Smooth muscle cell (in vitro differentiated cells): ENCODE data around the gene MTCL1. TPM values are rescaled to one million over a fixed set of nuclear protein-coding genes. Genes with fewer than 3 reads are reported as not detected.

Experiments
- DNase-seq: peaks from one replicate; lab custom pipeline; 2025; ENCODE audit not compliant: unreplicated experiment; lab: John Stamatoyannopoulos, UW
- H2AFZ ChIP-seq: fragments of 200-600 bp; sonication (generic); 2 replicates; pipeline ENCODE4 v1.6.0; 2016; ENCODE audit warnings: antibody characterized with exemption, low read depth, mild to moderate bottlenecking
- H3F3A ChIP-seq: fragments of 200-600 bp; sonication (generic); 2 replicates; pipeline ENCODE4 v1.6.0; 2017; ENCODE audit warnings: antibody characterized with exemption, low read depth
- H3K27ac ChIP-seq: fragments of 200-600 bp; sonication (generic); 2 replicates; pipeline ENCODE4 v1.5.1; 2016; ENCODE audit warnings: low read depth, mild to moderate bottlenecking
- H3K27me3 ChIP-seq: fragments of 200-600 bp; sonication (generic); 2 replicates; pipeline ENCODE4 v1.6.1; 2016; ENCODE audit warnings: low read depth, mild to moderate bottlenecking
- H3K36me3 ChIP-seq: fragments of 200-600 bp; sonication (generic); 2 replicates; pipeline ENCODE4 v1.5.1; 2016; ENCODE audit warnings: low read depth
- H3K4me1 ChIP-seq: fragments of 200-600 bp; sonication (generic); 2 replicates; pipeline ENCODE4 v1.5.1; 2016; ENCODE audit warnings: low read depth
- H3K4me2 ChIP-seq: fragments of 200-600 bp; sonication (generic); 2 replicates; pipeline ENCODE4 v1.6.0; 2016; ENCODE audit warnings: mild to moderate bottlenecking
- H3K4me3 ChIP-seq: fragments of 200-600 bp; sonication (generic); 2 replicates; pipeline ENCODE4 v1.5.1; 2016; ENCODE audit warnings: mild to moderate bottlenecking
- H3K79me2 ChIP-seq: fragments of 200-600 bp; sonication (generic); 2 replicates; pipeline ENCODE4 v1.6.0; 2016; ENCODE audit warnings: low read depth, mild to moderate bottlenecking
- H3K9ac ChIP-seq: fragments of 200-600 bp; sonication (generic); 2 replicates; pipeline ENCODE4 v1.6.0; 2016; ENCODE audit warnings: low read depth
- H3K9me3 ChIP-seq: fragments of 200-600 bp; sonication (generic); replicated peaks from 2 replicates; pipeline ENCODE4 v1.5.1; 2016; ENCODE audit warnings: low read depth
- H4K20me1 ChIP-seq: fragments of 200-600 bp; sonication (generic); 2 replicates; pipeline ENCODE4 v1.6.0; 2016; ENCODE audit warnings: low read depth
- CTCF ChIP-seq: fragments of 200-600 bp; sonication (generic); IDR thresholded peaks from 2 replicates; pipeline ENCODE4 v1.5.1; 2017; ENCODE audit warnings: borderline replicate concordance, mild to moderate bottlenecking, antibody characterized with exemption; ENCODE audit not compliant: insufficient read depth, poor library complexity, severe bottlenecking
- WGBS: methylation state at CpG from one replicate; pipeline ENCODE4 v1.1.7; 2016; ENCODE audit warnings: low lambda C conversion rate; 5-methylcytosine and 5-hydroxymethylcytosine counted together
- polyA plus RNA-seq: library from polyadenylated mRNA; unstranded; fragments of >200 nt; fragmentation: Nextera tagmentation; extraction: Ambion mirVana; gene quantifications from 2 replicates; pipeline ENCODE4 v1.2.1, GENCODE V29; 2016
- total RNA-seq: library from RNA; depleted of rRNA; stranded (reverse); fragments of >200 nt; gene quantifications from 2 replicates; pipeline ENCODE4 v1.2.3, GENCODE V29; 2014

The MTCL1 gene
- total and polyA plus RNA-seq, 2 experiments from 2014 or later: 5.5 to 15.2 TPM

- no peaks in the 10 kb centered on the region for H3F3A ChIP-seq
- TF ChIP-seq CTCF: no peak
- no peak overlapping the region for H3K27ac ChIP-seq
- no peaks in the 10 kb centered on the region for H4K20me1 ChIP-seq
- H2AFZ ChIP-seq: no peak overlapping the region
- H3K27me3 ChIP-seq: no peaks in the 10 kb centered on the region
- H3K36me3 ChIP-seq: no peaks in the 10 kb centered on the region
- no peak overlapping the region for H3K4me3 ChIP-seq
- no peaks in the 10 kb centered on the region for H3K9me3 ChIP-seq
- no peaks in the 10 kb centered on the region for H3K79me2 ChIP-seq
- no peak for DNase-seq
- no peaks in the 10 kb centered on the region for H3K4me1 ChIP-seq
- no peak overlapping the region for H3K4me2 ChIP-seq
- WGBS: 95% methylated on average over 18 of the region's 20 CpGs
- H3K9ac ChIP-seq: no peak overlapping the region
These were observed 120.5 kb downstream of the MTCL1 start for GRCh38 chr18:8825729-8826375.

- Histone ChIP-seq H3K36me3 (no peaks in the 10 kb centered on the region), H3K27ac (no peak overlapping the region), H3K4me2 (no peak overlapping the region), H3K27me3 (no peaks in the 10 kb centered on the region), H3F3A (no peaks in the 10 kb centered on the region), H3K4me1 (no peaks in the 10 kb centered on the region), H3K4me3 (no peak overlapping the region), H3K79me2 (no peaks in the 10 kb centered on the region), H2AFZ (no peak overlapping the region), H4K20me1 (no peaks in the 10 kb centered on the region), H3K9me3 (no peaks in the 10 kb centered on the region), H3K9ac (no peak overlapping the region)
- TF ChIP-seq CTCF: no peak
- no peak for DNase-seq
- WGBS: 97% methylated on average over 3 of the region's 3 CpGs
These were observed 121.2 kb downstream of the MTCL1 start for GRCh38 chr18:8826514-8826913.

- no peak overlapping the region for H2AFZ ChIP-seq
- no peak overlapping the region for H3K27ac ChIP-seq
- H3K9me3 ChIP-seq: no peaks in the 10 kb centered on the region
- TF ChIP-seq CTCF: no peak
- no peak overlapping the region for H3K9ac ChIP-seq
- no peak overlapping the region for H3K4me2 ChIP-seq
- DNase-seq: no peak
- H3K36me3 ChIP-seq: no peaks in the 10 kb centered on the region
- no peak overlapping the region for H3K4me3 ChIP-seq
- H3F3A ChIP-seq: no peaks in the 10 kb centered on the region
- H4K20me1 ChIP-seq: no peaks in the 10 kb centered on the region
- WGBS: 97% methylated on average over 12 of the region's 12 CpGs
- no peaks in the 10 kb centered on the region for H3K79me2 ChIP-seq
- H3K4me1 ChIP-seq: no peaks in the 10 kb centered on the region
- no peaks in the 10 kb centered on the region for H3K27me3 ChIP-seq
These were observed 121.6 kb downstream of the MTCL1 start for GRCh38 chr18:8826971-8827370.

- no peak for DNase-seq
- Histone ChIP-seq H3F3A (no peaks in the 10 kb centered on the region), H3K9me3 (no peaks in the 10 kb centered on the region), H3K9ac (no peak overlapping the region), H3K79me2 (no peaks in the 10 kb centered on the region), H3K4me1 (no peaks in the 10 kb centered on the region), H3K27me3 (no peaks in the 10 kb centered on the region), H3K36me3 (no peaks in the 10 kb centered on the region), H2AFZ (no peak overlapping the region), H3K27ac (no peak overlapping the region), H3K4me3 (no peak overlapping the region), H4K20me1 (no peaks in the 10 kb centered on the region), H3K4me2 (no peak overlapping the region)
- 72% methylated on average over 7 of the region's 7 CpGs for WGBS
- TF ChIP-seq CTCF: no peak
These were observed 122.9 kb downstream of the MTCL1 start for GRCh38 chr18:8828300-8828699.
